HG03280 (cell line): ENCODE results near the gene CMSS1.

Experiments
- ATAC-seq: cut with Tn5 transposase; IDR thresholded peaks from one replicate; pipeline ENCODE4 v1.9.1; 2021; ENCODE audit warnings: mild to moderate bottlenecking, moderate library complexity; ENCODE audit not compliant: unreplicated experiment

Gene CMSS1

DNA sequence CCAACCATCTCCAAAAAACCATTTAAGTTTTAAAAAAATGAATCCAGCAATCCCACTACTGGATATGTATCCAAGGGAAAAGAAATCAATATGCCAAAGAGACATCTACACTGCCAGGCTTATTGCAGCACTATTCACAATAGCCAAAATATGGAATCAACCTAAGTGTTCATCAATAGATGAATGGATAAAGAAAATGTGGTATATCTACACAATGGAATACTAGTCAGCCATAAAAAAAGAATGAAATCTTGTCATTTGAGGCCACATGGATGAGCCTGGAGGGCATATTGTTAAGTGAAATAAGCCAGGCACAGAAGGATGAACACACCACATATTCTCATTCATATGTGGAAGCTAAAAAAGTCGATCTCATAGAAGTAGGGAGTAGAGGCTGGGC lies 160.6 kb downstream of the CMSS1 start:
- no peak for ATAC-seq

GRCh38 chr3:99980606-99981005 lies 162.9 kb downstream of the CMSS1 start:
- no peak for ATAC-seq

DNA sequence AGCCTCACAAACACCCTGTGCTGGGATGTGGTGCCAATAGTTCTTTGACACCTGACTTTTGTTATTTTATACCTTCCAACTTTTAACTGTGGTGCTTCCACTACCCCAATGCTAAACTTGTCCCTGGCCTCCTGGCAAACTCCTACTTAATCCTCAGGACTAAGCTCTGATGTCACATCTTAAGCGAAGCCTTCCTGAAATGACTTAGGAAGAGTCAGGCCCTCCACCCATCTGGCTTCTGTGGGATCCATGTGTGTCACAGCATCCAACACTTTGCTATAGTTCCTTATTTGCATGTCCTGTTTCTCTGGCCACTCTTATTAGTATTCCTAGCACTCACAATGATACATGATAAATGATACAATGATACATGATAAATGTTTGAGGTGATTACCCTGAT lies 163.5 kb downstream of the CMSS1 start:
- no peak for ATAC-seq

DNA sequence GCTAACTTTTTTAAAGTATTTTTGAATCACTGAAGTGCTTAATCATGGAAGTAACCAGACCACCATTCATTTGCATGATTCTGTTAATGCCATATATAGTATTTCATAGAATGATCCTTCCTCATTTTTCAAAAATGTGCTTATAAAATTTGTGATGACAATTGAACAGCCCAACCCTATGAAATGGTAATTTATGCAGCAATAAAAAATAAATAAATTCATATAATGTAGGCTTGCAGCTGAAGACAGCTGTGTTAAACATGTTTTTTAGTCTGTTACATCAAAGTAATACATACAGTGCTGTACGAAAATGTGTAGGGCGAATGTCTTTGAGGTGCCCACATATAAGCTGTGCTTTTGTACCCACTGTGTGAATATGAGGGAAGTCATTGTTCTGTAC lies 165.0 kb downstream of the CMSS1 start:
- no peak for ATAC-seq

DNA sequence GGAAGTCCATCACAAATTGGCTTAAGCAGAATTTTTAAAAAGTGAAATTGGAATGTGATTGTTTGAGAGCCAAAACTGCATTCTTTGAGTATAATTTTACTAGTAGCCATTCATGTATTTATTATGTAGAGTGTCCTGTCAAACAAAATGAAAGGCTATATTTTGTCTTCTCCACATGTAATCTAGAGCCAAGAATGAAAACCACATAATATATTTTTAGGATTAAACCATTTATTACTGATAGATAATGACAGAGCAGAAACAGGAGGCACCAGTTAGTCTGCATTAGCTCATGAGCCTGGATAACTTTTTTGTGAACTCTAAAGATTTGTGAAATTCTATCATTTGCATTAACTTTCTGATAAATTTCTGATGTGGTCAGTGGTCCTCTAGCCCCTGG lies 166.5 kb downstream of the CMSS1 start:
- no peak for ATAC-seq

DNA sequence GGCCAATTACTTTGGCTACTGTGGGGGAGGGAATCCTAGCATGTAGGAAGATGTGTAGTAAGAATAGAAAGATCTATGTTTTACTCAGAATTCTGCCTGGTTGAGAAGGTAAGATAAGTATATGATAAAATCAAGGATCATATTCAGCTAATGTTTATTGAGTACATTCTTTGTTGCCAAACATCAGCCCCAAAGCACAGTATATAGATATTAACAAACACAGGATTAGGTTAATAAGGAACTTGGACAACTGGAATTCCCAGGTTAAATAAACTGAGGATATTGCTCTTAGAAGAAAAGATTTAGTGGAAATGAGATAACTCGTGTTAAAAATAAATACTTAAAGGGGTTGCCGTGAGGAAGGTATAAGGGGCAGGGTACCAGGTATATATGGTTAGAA lies 167.0 kb downstream of the CMSS1 start:
- no peak for ATAC-seq

GRCh38 chr3:99990179-99990578 lies 172.5 kb downstream of the CMSS1 start:
- ATAC-seq, result no peak

GRCh38 chr3:99997293-99997692 lies 179.6 kb downstream of the CMSS1 start:
- no peak for ATAC-seq

DNA sequence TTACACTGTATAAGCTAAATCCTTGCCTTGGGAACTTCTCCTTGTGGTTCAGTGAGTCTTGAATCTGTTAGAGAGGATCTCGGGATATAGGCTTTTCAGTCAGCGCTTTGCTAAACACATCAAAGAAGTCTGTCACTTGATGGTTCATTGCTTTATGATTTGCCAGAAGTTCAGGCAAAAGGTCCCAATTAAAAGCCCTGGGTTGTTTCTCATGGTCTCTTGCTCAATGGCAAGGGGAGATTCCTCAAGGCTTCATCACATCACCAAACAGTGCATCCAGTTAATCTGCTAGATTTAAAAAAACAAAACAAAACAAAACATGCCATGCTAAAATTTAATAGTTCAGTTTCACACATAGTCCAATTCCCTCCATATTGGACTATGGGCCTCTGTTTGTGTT lies 181.9 kb downstream of the CMSS1 start:
- ATAC-seq, result no peak

DNA sequence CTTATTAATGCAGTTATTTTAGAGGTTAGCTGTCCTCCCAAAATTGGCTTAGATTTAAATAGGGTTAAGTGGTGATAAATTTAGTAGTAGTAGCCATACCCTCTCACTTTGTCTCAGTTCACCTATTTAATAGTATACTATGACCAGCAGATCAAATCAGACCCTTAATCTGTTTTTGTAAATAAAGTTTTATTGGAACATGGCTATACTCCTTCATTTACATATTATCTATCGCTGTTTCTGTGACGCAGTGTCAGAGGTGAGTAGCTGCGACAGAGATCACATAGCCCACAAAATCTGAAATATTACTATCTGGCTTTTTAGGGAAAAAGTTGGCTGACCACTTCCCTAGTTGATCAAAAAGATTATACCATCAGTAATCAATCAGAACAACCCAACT lies 183.4 kb downstream of the CMSS1 start:
- ATAC-seq, result no peak

- ATAC-seq, result no peak
Measured at GRCh38 chr3:100001526-100002270, 184.0 kb downstream of the CMSS1 start.

DNA sequence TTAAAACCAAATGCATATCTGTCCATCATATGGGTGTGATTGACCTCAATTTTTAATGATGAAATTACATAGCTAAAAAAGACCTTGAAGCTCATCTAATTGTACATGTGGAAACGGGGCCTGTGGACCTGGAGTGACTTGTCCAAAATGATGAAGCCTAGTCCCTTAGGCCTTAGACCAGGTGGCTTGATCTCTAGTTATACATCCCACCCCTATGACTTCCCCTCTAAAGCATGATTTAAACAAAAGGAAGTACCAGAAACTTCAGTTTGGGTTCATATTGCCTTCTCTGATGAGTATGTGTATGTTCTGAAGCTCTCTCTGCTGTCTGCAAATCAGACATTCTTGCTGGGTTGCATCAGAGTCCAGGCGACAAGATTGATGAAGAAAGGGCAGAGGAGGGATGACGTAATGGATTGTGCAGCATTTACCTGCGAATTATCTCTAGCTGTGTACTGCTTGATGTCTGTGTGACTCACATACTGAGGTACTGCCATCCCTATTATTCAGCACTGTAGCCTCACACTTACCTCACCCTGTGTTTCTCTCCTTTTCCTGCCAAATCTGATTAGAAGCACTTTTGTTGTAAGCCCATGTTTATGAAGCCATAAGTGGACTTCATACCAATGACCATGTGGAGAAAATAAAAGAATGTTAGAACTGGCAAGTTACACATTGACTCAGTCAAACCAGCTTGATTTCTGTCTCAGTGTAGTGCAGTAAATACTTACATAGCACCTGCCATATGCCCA lies 185.1 kb downstream of the CMSS1 start:
- no peak for ATAC-seq

- ATAC-seq, result no peak
Measured at GRCh38 chr3:100003609-100004503, 186.2 kb downstream of the CMSS1 start.

DNA sequence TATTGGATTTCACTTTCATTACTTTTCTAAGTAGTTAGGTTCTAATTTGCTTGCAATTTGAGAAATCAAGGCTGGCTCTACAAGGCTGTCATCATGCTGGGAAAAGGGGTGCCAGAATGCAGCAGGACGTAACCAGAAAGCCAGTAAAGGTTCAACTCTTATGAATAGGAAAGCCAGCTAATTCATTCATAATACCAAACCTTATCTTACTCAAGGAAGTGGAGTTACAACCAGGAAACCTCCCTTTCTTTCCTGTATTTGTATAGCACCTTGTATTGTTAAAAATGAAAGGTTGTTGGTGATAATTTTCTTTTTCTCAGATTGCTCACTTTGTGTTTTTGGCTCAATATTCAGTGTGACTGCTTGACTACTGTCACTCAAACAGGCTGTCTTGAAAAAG lies 187.3 kb downstream of the CMSS1 start:
- ATAC-seq, result no peak

- ATAC-seq, result no peak
Measured at GRCh38 chr3:100005665-100006393, 188.2 kb downstream of the CMSS1 start.

GRCh38 chr3:100006570-100007271 lies 189.1 kb downstream of the CMSS1 start:
- no peak for ATAC-seq

DNA sequence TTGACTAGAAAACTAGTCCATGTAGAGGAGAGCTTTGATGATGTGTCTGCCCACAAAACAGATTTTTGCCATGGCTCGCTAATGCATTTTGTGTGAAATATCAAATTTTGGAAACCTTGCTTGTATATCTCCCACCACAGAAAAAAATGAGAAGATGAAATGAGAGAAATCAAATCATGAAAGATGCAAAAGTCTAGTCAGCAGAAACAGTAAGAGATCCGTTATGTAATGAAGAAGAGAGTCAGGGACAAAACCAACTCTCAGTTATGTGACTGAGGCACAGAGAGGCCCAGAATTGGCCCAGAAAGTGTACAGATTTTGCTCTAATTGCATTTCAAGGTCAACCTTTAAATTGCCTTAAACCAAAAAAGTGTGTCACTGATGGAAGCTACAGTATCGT lies 189.7 kb downstream of the CMSS1 start:
- no peak for ATAC-seq

GRCh38 chr3:100008081-100008698 lies 190.5 kb downstream of the CMSS1 start:
- ATAC-seq, result no peak

DNA sequence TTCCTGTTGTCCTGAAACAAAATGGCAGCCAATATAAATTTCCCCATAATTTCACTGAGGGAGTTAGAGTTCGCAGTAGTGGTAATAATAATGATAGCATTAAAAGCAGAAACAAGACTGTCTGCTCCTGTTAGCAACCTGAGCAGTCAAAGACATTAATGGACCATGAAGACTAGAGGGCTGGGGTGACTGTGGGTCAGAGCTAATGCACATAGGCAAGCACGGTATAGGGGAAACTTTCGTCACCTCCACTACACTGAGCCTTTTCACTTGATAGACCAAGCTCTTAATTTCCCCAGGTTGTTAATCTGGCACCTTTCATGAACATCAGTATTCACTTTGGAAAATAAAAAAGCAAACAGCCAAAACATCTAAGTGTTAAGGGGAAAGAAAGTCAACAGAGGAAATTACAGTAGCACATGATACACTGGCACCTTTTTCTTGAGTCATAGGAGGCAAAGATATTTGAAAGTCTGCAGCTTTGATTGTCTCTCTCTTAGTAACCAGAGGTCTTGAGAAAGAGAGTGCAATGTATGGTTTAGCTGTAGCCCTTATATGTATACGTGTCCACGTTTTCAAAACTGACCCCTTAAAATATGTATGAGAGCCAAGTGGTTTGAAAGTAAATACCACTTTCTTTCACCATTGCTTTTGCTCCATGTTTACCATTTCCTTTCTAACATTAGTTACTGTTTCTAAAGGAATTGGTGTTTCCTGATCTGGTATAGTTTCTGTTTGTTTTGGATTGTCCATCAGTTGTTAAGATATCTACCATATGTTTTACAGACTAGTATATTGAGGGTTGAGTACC lies 191.8 kb downstream of the CMSS1 start:
- ATAC-seq, result no peak
